ENCODE data around the gene IL27RA.

- no peak for TF ChIP-seq CTCF (conservative IDR thresholded peaks at IDR 0.05; ENCODE audit: low read depth in 2 of 2)
- no peak for TF ChIP-seq EZH2phosphoT487 (IDR thresholded peaks at IDR 0.05; ENCODE audit: unreplicated experiment)
- no peak for TF ChIP-seq EZH2 (IDR thresholded peaks at IDR 0.05; ENCODE audit: low read depth, unreplicated experiment)
- TF ChIP-seq POLR2AphosphoS5 (IDR thresholded peaks at IDR 0.05; ENCODE audit: low read depth), result no peak
- no peak for TF ChIP-seq REST (IDR thresholded peaks at IDR 0.05; ENCODE audit: unreplicated experiment)
- no peak for TF ChIP-seq CREB1 (CRISPR knock-in tag; IDR thresholded peaks at IDR 0.05; ENCODE audit: low read depth)
- no peak for TF ChIP-seq ZNF114 (CRISPR knock-in tag; IDR thresholded peaks at IDR 0.05)
- TF ChIP-seq ZNF331 (CRISPR knock-in tag; IDR thresholded peaks at IDR 0.05; ENCODE audit: low read depth), result no peak
- TF ChIP-seq JUNB (IDR thresholded peaks at IDR 0.05; ENCODE audit: unreplicated experiment), result no peak
- no peak for TF ChIP-seq STAT1 (IDR thresholded peaks at IDR 0.05; ENCODE audit: unreplicated experiment)
- TF ChIP-seq ETS1 (IDR thresholded peaks at IDR 0.05), result no peak
These were observed 46.8 kb downstream of the IL27RA start for GRCh38 chr19:14078411-14078810.

Data from GM23338 (cell line).